ENCODE measurements around the gene SPINK8. TPM values are rescaled to one million over a fixed set of nuclear protein-coding genes. Genes with fewer than 3 reads are reported as not detected.
A peak's percentile ranks its signal among the peaks of the same experiment; 100 is the strongest.

Gene SPINK8
- total RNA-seq, 1 donor from 2014 or later, result not detected

GRCh38 chr3:48320996-48321395 lies 12.5 kb downstream of the SPINK8 start:
- no peak for DNase-seq

- no peak for DNase-seq
Observed at GRCh38 chr3:48318713-48319468, 14.6 kb downstream of the SPINK8 start.

GRCh38 chr3:48314542-48314941 lies 18.9 kb downstream of the SPINK8 start:
- no peak for DNase-seq

- no peak for DNase-seq
Observed at GRCh38 chr3:48306860-48307530, 26.5 kb downstream of the SPINK8 start.

GRCh38 chr3:48306290-48306689 lies 27.2 kb downstream of the SPINK8 start:
- DNase-seq, result no peak

GRCh38 chr3:48305396-48305795 lies 28.1 kb downstream of the SPINK8 start:
- no peak for DNase-seq

GRCh38 chr3:48303021-48303420 lies 30.4 kb downstream of the SPINK8 start:
- no peak for DNase-seq

- no peak for DNase-seq
Observed at GRCh38 chr3:48301800-48302166, 31.7 kb downstream of the SPINK8 start.

GRCh38 chr3:48301020-48301799 lies 32.3 kb downstream of the SPINK8 start, which contains the start of gene NME6:
Gene NME6 (minus strand): TSS chr3:48301367.
- DNase-seq, result peak; percentile 93

GRCh38 chr3:48299746-48300712 lies 33.4 kb downstream of the SPINK8 start:
- DNase-seq, result peak; percentile 18

GRCh38 chr3:48297111-48297810 lies 36.2 kb downstream of the SPINK8 start:
- no peak for DNase-seq

GRCh38 chr3:48296699-48297098 lies 36.8 kb downstream of the SPINK8 start:
- no peak for DNase-seq

GRCh38 chr3:48294611-48295263 lies 38.7 kb downstream of the SPINK8 start:
- DNase-seq, result no peak

- DNase-seq, result no peak
Observed at GRCh38 chr3:48289659-48290058, 43.8 kb downstream of the SPINK8 start.

GRCh38 chr3:48287034-48287433 lies 46.4 kb downstream of the SPINK8 start:
- DNase-seq, result no peak

GRCh38 chr3:48286308-48286707 lies 47.2 kb downstream of the SPINK8 start:
- no peak for DNase-seq

- no peak for DNase-seq
Observed at GRCh38 chr3:48285675-48286074, 47.8 kb downstream of the SPINK8 start.

- DNase-seq, result no peak
Observed at GRCh38 chr3:48285132-48285531, 48.3 kb downstream of the SPINK8 start.

- no peak for DNase-seq
Observed at GRCh38 chr3:48280881-48281280, 52.6 kb downstream of the SPINK8 start.

- no peak for DNase-seq
Observed at GRCh38 chr3:48278884-48279559, 54.4 kb downstream of the SPINK8 start.
